Mesenchymal stem cell (in vitro differentiated cells and primary cell): ENCODE results near the gene LPP.
A peak's percentile ranks its signal among the peaks of the same experiment; 100 is the strongest.

Experiments
- DNase-seq: peaks from one replicate; pipeline ENCODE4 v3.0.0-alpha.2; 2013
- H2AFZ ChIP-seq: one replicate; pipeline ENCODE4 v1.6.1; 2013; ENCODE audit warnings: low read depth, mild to moderate bottlenecking, control low read depth, inconsistent platforms, low read length, moderate library complexity
- H2AK5ac ChIP-seq: 2 replicates; pipeline ENCODE4 v1.6.1; 2013; ENCODE audit warnings: low read length, moderate library complexity, mild to moderate bottlenecking, inconsistent platforms; ENCODE audit not compliant: severe bottlenecking
- H2BK120ac ChIP-seq: one replicate; pipeline ENCODE4 v1.6.1; 2013; ENCODE audit warnings: low read depth, mild to moderate bottlenecking, inconsistent platforms, low read length, moderate library complexity
- H2BK12ac ChIP-seq, 2 experiments: one replicate each; pipeline ENCODE4 v1.6.1; 2013; ENCODE audit warnings: inconsistent platforms in 2 of 2, low read length in 2 of 2, mild to moderate bottlenecking in 2 of 2, moderate library complexity in 2 of 2, control low read depth in 1 of 2
- H2BK15ac ChIP-seq: one replicate; pipeline ENCODE4 v1.6.1; 2013; ENCODE audit warnings: mild to moderate bottlenecking, low read depth, inconsistent platforms; ENCODE audit not compliant: poor library complexity, severe bottlenecking
- H2BK5ac ChIP-seq: 2 replicates; pipeline ENCODE4 v1.6.1; 2013; ENCODE audit warnings: low read depth, mild to moderate bottlenecking, low read length, control low read depth, inconsistent platforms; ENCODE audit not compliant: poor library complexity, severe bottlenecking
- H3K14ac ChIP-seq, 2 experiments: one replicate each; pipeline ENCODE4 v1.6.1; 2013; ENCODE audit warnings: inconsistent platforms in 2 of 2, low read length in 2 of 2, control low read depth in 1 of 2, mild to moderate bottlenecking in 1 of 2, moderate library complexity in 1 of 2
- H3K18ac ChIP-seq, 2 experiments: one replicate each; pipeline ENCODE4 v1.6.1; 2013; ENCODE audit warnings: inconsistent platforms in 2 of 2, low read length in 2 of 2, control low read depth in 1 of 2, low read depth in 1 of 2, mild to moderate bottlenecking in 1 of 2
- H3K23ac ChIP-seq, 2 experiments: one replicate each; pipeline ENCODE4 v1.6.1; 2013; ENCODE audit warnings: inconsistent platforms in 2 of 2, low read length in 2 of 2, mild to moderate bottlenecking in 2 of 2, moderate library complexity in 2 of 2, control low read depth in 1 of 2
- H3K27ac ChIP-seq: 2 replicates; pipeline ENCODE4 v1.5.1; 2013; ENCODE audit warnings: mild to moderate bottlenecking, moderate library complexity, low read length, control low read depth, inconsistent platforms; ENCODE audit not compliant: poor library complexity, severe bottlenecking
- H3K27me3 ChIP-seq, 2 experiments: 2 replicates each; pipeline versions ENCODE4 v1.6.1 to v1.7.0; 2013; ENCODE audit warnings: low read length in 2 of 2, mild to moderate bottlenecking in 2 of 2, moderate library complexity in 2 of 2, control low read depth in 1 of 2, inconsistent platforms in 1 of 2; ENCODE audit not compliant: control insufficient read depth in 1 of 2, insufficient read depth in 1 of 2
- H3K36me3 ChIP-seq, 2 experiments: 2 replicates each; pipeline versions ENCODE4 v1.6.1 to v1.7.0; 2013; ENCODE audit warnings: low read length in 2 of 2, control low read depth in 1 of 2, inconsistent platforms in 1 of 2, low read depth in 1 of 2, mild to moderate bottlenecking in 1 of 2; ENCODE audit not compliant: insufficient read depth in 2 of 2, control insufficient read depth in 1 of 2
- H3K4ac ChIP-seq, 2 experiments: one replicate each; pipeline ENCODE4 v1.6.1; 2013; ENCODE audit warnings: inconsistent platforms in 2 of 2, low read length in 2 of 2, mild to moderate bottlenecking in 2 of 2, moderate library complexity in 2 of 2, control low read depth in 1 of 2, low read depth in 1 of 2
- H3K4me1 ChIP-seq: 2 replicates; pipeline ENCODE4 v1.6.1; 2013; ENCODE audit warnings: low read depth, low read length, control low read depth; ENCODE audit not compliant: control insufficient read depth, insufficient read depth
- H3K4me2 ChIP-seq: 2 replicates; pipeline ENCODE4 v1.6.1; 2013; ENCODE audit warnings: low read length, mild to moderate bottlenecking, inconsistent platforms; ENCODE audit not compliant: poor library complexity, severe bottlenecking
- H3K4me3 ChIP-seq, 2 experiments: 2 replicates each; pipeline versions ENCODE4 v1.5.1 to v1.7.0; 2013; ENCODE audit warnings: low read length in 2 of 2, mild to moderate bottlenecking in 2 of 2, control low read depth in 1 of 2, low read depth in 1 of 2; ENCODE audit not compliant: insufficient read depth in 1 of 2
- H3K79me1 ChIP-seq: replicated peaks from 2 replicates; pipeline ENCODE4 v1.6.1; 2013; ENCODE audit warnings: mild to moderate bottlenecking, control low read depth, low read length, inconsistent platforms; ENCODE audit not compliant: poor library complexity, severe bottlenecking
- H3K9ac ChIP-seq: 2 replicates; pipeline ENCODE4 v1.7.0; 2013; ENCODE audit warnings: mild to moderate bottlenecking, low read length, moderate library complexity
- H3K9me3 ChIP-seq: 2 replicates; pipeline ENCODE4 v1.7.0; 2013; ENCODE audit warnings: mild to moderate bottlenecking, low read length; ENCODE audit not compliant: control insufficient read depth
- H4K8ac ChIP-seq: one replicate; pipeline ENCODE4 v1.6.1; 2013; ENCODE audit warnings: inconsistent platforms, mild to moderate bottlenecking, low read length, moderate library complexity
- H4K91ac ChIP-seq: one replicate; pipeline ENCODE4 v1.6.1; 2013; ENCODE audit warnings: mild to moderate bottlenecking, low read length, inconsistent platforms
- WGBS: methylation state at CpG from one replicate; pipeline ENCODE4 v1.1.7; 2013; ENCODE audit warnings: mixed read lengths; 5-methylcytosine and 5-hydroxymethylcytosine counted together

LPP gene

DNA sequence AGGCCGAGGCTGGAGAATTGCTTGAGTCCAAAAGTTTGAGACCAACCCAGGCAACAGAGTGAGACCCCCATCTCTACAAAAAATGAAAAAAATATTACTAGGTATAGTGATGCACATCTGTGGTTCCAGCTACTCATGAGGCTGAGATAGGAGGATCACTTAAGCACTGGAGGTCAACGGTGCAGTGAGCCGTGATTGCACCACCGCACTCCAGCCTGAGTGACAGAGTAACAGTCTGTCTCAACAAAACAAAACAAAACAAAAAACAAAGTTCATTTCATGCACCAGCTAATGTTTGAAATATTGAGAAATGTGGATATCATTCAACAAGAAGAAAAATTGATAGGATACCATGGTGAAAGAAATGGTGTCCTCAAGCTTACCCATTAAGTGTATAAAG, 567.4 kb downstream of the LPP start:
- Histone ChIP-seq H3K36me3 (peaks cover 0 to 3% of the 10 kb centered on the region in 2 experiments), H3K9me3 (no peaks in the 10 kb centered on the region), H3K27me3 (no peaks in the 10 kb centered on the region), H3K18ac (no peak overlapping the region), H2BK12ac (no peak overlapping the region), H4K91ac (no peak overlapping the region), H3K4me1 (no peaks in the 10 kb centered on the region), H3K4me2 (no peak overlapping the region), H2BK15ac (no peak overlapping the region), H3K14ac (no peak overlapping the region), H3K4me3 (no peak overlapping the region), H3K4ac (no peak overlapping the region), H3K23ac (no peak overlapping the region), H4K8ac (no peak overlapping the region), H2AFZ (no peak overlapping the region), H2AK5ac (no peak overlapping the region), H3K79me1 (peaks cover 32% of the 10 kb centered on the region), H2BK5ac (no peak overlapping the region), H3K27ac (no peak overlapping the region), H2BK120ac (no peak overlapping the region), H3K9ac (no peak overlapping the region)
- DNase-seq = peak; percentile 13
- 100% methylated on average over 1 of the region's 4 CpGs for WGBS

DNA sequence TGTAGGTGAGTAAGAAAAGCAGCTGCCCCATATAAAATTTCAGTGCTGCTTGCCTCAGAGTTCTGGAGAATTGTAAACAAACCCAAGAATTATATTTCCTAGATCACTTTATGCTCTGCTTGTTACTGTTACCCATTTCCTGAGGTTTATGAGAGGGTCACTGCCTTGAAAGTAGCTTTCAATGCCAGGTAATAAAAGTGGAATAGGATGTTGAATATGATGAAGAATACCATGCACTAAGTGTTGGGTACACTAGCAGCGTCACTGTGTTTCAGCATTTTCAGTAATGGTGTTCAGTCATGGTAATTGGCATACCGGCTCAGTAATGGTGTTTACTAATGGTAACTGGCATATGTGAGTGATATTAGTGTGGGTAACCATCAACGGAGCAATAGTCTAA, 568.0 kb downstream of the LPP start:
- Histone ChIP-seq H3K4me2 (no peak overlapping the region), H3K27ac (no peak overlapping the region), H4K8ac (no peak overlapping the region), H2BK5ac (no peak overlapping the region), H4K91ac (no peak overlapping the region), H3K79me1 (peaks cover 28% of the 10 kb centered on the region), H3K9me3 (no peaks in the 10 kb centered on the region), H3K23ac (no peak overlapping the region), H3K14ac (no peak overlapping the region), H3K9ac (no peak overlapping the region), H2BK120ac (no peak overlapping the region), H2AFZ (no peak overlapping the region), H3K4me1 (no peaks in the 10 kb centered on the region), H3K4ac (no peak overlapping the region), H2BK12ac (no peak overlapping the region), H3K36me3 (peaks cover 0 to 3% of the 10 kb centered on the region in 2 experiments), H2AK5ac (no peak overlapping the region), H3K27me3 (no peaks in the 10 kb centered on the region), H3K18ac (no peak overlapping the region), H3K4me3 (no peak overlapping the region), H2BK15ac (no peak overlapping the region)
- no peak for DNase-seq
- WGBS = 98% methylated on average over 3 of the region's 3 CpGs

DNA sequence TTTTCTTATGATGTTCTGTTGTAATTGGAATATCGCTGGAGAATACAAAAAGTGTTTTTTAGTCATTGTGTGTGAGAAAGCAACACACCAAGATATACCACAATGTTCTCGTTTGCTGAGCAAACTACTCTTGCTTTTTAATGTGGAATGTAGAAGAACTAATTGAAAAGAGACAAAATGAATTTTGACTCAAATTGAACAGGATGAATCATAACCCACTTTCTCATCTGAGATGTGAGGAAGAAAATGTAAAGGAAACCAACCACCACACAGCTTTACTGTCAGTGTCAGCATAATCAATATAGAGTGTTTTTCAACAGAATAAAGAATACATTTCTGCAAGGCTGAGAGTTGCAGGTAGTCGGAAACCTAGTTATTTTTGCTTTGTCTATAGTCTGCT, 569.0 kb downstream of the LPP start:
- DNase-seq = no peak
- H4K91ac ChIP-seq = no peak overlapping the region
- H3K9ac ChIP-seq = no peak overlapping the region
- no peak overlapping the region for H3K4ac ChIP-seq
- no peak overlapping the region for H2BK5ac ChIP-seq
- peaks cover 26% of the 10 kb centered on the region for H3K79me1 ChIP-seq
- no peak overlapping the region for H4K8ac ChIP-seq
- no peak overlapping the region for H2AK5ac ChIP-seq
- H3K18ac ChIP-seq = no peak overlapping the region
- no peak overlapping the region for H2BK12ac ChIP-seq
- peaks cover 0 to 3% of the 10 kb centered on the region in 2 experiments for H3K36me3 ChIP-seq
- no peak overlapping the region for H2BK120ac ChIP-seq
- H3K4me2 ChIP-seq = no peak overlapping the region
- no peaks in the 10 kb centered on the region for H3K4me1 ChIP-seq
- 100% methylated on average over 1 of the region's 3 CpGs for WGBS
- H3K4me3 ChIP-seq = no peak overlapping the region
- no peak overlapping the region for H3K14ac ChIP-seq
- H2AFZ ChIP-seq = no peak overlapping the region
- H3K9me3 ChIP-seq = no peaks in the 10 kb centered on the region
- H3K23ac ChIP-seq = no peak overlapping the region
- H3K27ac ChIP-seq = no peak overlapping the region
- no peaks in the 10 kb centered on the region for H3K27me3 ChIP-seq
- no peak overlapping the region for H2BK15ac ChIP-seq

DNA sequence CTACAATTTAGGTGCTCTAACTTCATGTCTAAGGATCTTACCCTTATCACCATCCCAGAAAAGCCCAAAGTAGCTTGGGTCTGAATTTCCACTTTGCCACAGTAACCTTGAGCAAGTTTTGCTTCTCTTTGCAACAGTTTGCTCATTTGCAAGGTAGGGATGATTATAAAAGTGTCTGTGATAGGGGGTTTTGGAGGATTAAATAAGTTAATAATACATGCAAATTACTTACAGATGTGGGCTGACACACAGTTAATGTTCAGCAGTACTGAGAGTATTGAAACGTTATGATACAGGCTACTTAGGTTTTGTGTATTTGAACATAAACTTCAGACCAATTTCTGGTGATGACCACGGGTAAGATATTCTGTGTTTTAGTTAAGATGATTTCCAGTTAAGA, 573.1 kb downstream of the LPP start:
- no peak overlapping the region for H2BK15ac ChIP-seq
- H3K27me3 ChIP-seq = no peaks in the 10 kb centered on the region
- no peaks in the 10 kb centered on the region for H3K4me1 ChIP-seq
- no peak for DNase-seq
- H2BK12ac ChIP-seq = no peak overlapping the region
- peaks cover 0 to 3% of the 10 kb centered on the region in 2 experiments for H3K36me3 ChIP-seq
- H3K4me2 ChIP-seq = no peak overlapping the region
- H3K14ac ChIP-seq = no peak overlapping the region
- no peaks in the 10 kb centered on the region for H3K9me3 ChIP-seq
- H3K79me1 ChIP-seq = peaks cover 22% of the 10 kb centered on the region
- no peak overlapping the region for H3K23ac ChIP-seq
- H2AFZ ChIP-seq = no peak overlapping the region
- H2BK120ac ChIP-seq = no peak overlapping the region
- no peak overlapping the region for H2AK5ac ChIP-seq
- no peak overlapping the region for H4K8ac ChIP-seq
- H4K91ac ChIP-seq = no peak overlapping the region
- H3K9ac ChIP-seq = no peak overlapping the region
- H3K27ac ChIP-seq = no peak overlapping the region
- no peak overlapping the region for H3K4me3 ChIP-seq
- no peak overlapping the region for H2BK5ac ChIP-seq
- H3K4ac ChIP-seq = no peak overlapping the region
- WGBS = 100% methylated on average over 1 of the region's 2 CpGs
- no peak overlapping the region for H3K18ac ChIP-seq
